Measurements from ENCODE around the gene VSTM2B. TPM values are rescaled to one million over a fixed set of nuclear protein-coding genes. Genes with fewer than 3 reads are reported as not detected.

Gene VSTM2B
- not detected in 2 replicates for total RNA-seq (2021)
- Bru-seq, nascent RNA = not detected
- not detected for BruChase-seq, experiment 1, labeled RNA remaining after a 2-hour chase
- not detected for BruChase-seq, experiment 2, labeled RNA remaining after a 6-hour chase
- long read RNA-seq = 0 reads

GRCh38 chr19:29525901-29526729, at the start of gene VSTM2B:
VSTM2B (plus strand) TSS chr19:29525994; CDS start chr19:29526584, 590 bp downstream.
- no peak for DNase-seq (ENCODE audit: low spot score)
- CTCF ChIA-PET = no interaction called here
- POLR2A ChIA-PET (ENCODE audit: low non-redundant PET) = no interaction called here
- intact Hi-C loops (cut with micrococcal nuclease; ENCODE audit: unreplicated experiment) = no loop called here
- peaks cover 94% of the 10 kb centered on the region for H3K27me3 ChIP-seq (replicated peaks; ENCODE audit: insufficient read depth, low read depth, low read length, poor library complexity)
- H3K36me3 ChIP-seq (ENCODE audit: insufficient read depth, low read length, poor library complexity, severe bottlenecking) = no peaks in the 10 kb centered on the region
- H3K4me3 ChIP-seq (ENCODE audit: low read depth, low read length, poor library complexity, severe bottlenecking) = no peak within 1 kb of the TSS
- TF ChIP-seq EZH2 (IDR thresholded peaks at IDR 0.05; ENCODE audit: borderline replicate concordance, low read depth, low read length, poor library complexity, severe bottlenecking) (no peak), CTCF (conservative IDR thresholded peaks at IDR 0.05; ENCODE audit: low read depth, low read length) (no peak)
- no peak within 1 kb of the TSS for H3K27ac ChIP-seq (ENCODE audit: low read depth, low read length, poor library complexity, severe bottlenecking)
- no peaks in the 10 kb centered on the region for H3K4me1 ChIP-seq (ENCODE audit: insufficient read depth, low read length, poor library complexity, severe bottlenecking)
- no TSS peak for BruUV-seq (replicated peaks)
- no peaks in the 10 kb centered on the region for H3K9me3 ChIP-seq (ENCODE audit: low read depth, low read length, poor library complexity, severe bottlenecking)

- no peaks in the 10 kb centered on the region for H3K36me3 ChIP-seq (ENCODE audit: insufficient read depth, low read length, poor library complexity, severe bottlenecking)
- intact Hi-C loops (cut with micrococcal nuclease; ENCODE audit: unreplicated experiment) = no loop called here
- DNase-seq (ENCODE audit: low spot score) = no peak
- no TSS peak for BruUV-seq (replicated peaks)
- H3K27me3 ChIP-seq (replicated peaks; ENCODE audit: insufficient read depth, low read depth, low read length, poor library complexity) = no peaks in the 10 kb centered on the region
- H3K4me1 ChIP-seq (ENCODE audit: insufficient read depth, low read length, poor library complexity, severe bottlenecking) = no peaks in the 10 kb centered on the region
- no peak overlapping the region for H3K27ac ChIP-seq (ENCODE audit: low read depth, low read length, poor library complexity, severe bottlenecking)
- H3K4me3 ChIP-seq (ENCODE audit: low read depth, low read length, poor library complexity, severe bottlenecking) = no peak overlapping the region
- ChIA-PET CTCF (no interaction called here), POLR2A (ENCODE audit: low non-redundant PET) (no interaction called here)
- no peak for TF ChIP-seq EZH2 (IDR thresholded peaks at IDR 0.05; ENCODE audit: borderline replicate concordance, low read depth, low read length, poor library complexity, severe bottlenecking)
- TF ChIP-seq CTCF (conservative IDR thresholded peaks at IDR 0.05; ENCODE audit: low read depth, low read length) = no peak
- H3K9me3 ChIP-seq (ENCODE audit: low read depth, low read length, poor library complexity, severe bottlenecking) = peaks cover 9% of the 10 kb centered on the region
Measured at GRCh38 chr19:29476528-29476927, 49.3 kb upstream of the VSTM2B start.

- TF ChIP-seq CTCF (conservative IDR thresholded peaks at IDR 0.05; ENCODE audit: low read depth, low read length) (no peak), EZH2 (IDR thresholded peaks at IDR 0.05; ENCODE audit: borderline replicate concordance, low read depth, low read length, poor library complexity, severe bottlenecking) (no peak)
- BruUV-seq (replicated peaks) = no TSS peak
- Histone ChIP-seq H3K9me3 (ENCODE audit: low read depth, low read length, poor library complexity, severe bottlenecking) (peaks cover 9% of the 10 kb centered on the region), H3K4me1 (ENCODE audit: insufficient read depth, low read length, poor library complexity, severe bottlenecking) (no peaks in the 10 kb centered on the region), H3K27me3 (replicated peaks; ENCODE audit: insufficient read depth, low read depth, low read length, poor library complexity) (no peaks in the 10 kb centered on the region), H3K27ac (ENCODE audit: low read depth, low read length, poor library complexity, severe bottlenecking) (no peak overlapping the region), H3K4me3 (ENCODE audit: low read depth, low read length, poor library complexity, severe bottlenecking) (no peak overlapping the region), H3K36me3 (ENCODE audit: insufficient read depth, low read length, poor library complexity, severe bottlenecking) (no peaks in the 10 kb centered on the region)
- ChIA-PET CTCF (interaction anchor here (0.7 kb wide), 1 partner anchor 184 kb away, joined by 3 read pairs; no protein-coding TSS in a partner anchor), POLR2A (ENCODE audit: low non-redundant PET) (no interaction called here)
- DNase-seq (ENCODE audit: low spot score) = no peak
- intact Hi-C loops (cut with micrococcal nuclease; ENCODE audit: unreplicated experiment) = no loop called here
Measured at GRCh38 chr19:29477831-29478577, 47.8 kb upstream of the VSTM2B start.
